ENCODE results near the gene MAP2K4.
"Not testable (repeated sequence)": the region's sequence is repeated elsewhere in the genome, so short reads cannot be mapped to it uniquely, and the experiment has no call there.

The MAP2K4 gene

DNA sequence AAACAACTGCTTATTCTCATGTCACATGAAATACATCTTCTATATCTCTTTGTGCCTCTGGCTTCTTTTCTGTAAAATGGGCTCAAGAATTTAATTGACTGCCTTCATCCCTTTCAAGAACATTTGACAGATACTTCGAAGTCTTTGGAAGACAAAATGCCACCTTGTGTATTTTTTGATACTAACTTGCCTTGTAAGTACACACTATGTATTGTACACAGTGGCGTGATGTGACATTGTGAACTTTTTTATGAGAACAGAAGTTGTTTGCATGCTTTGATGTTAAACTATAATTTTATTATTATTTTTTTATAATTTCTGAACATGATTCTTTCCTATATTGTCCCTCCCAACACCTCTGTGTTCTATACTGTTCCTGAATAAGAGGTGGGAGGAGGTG lies 73.7 kb downstream of the MAP2K4 start:
- DNase-seq = no peak

DNA sequence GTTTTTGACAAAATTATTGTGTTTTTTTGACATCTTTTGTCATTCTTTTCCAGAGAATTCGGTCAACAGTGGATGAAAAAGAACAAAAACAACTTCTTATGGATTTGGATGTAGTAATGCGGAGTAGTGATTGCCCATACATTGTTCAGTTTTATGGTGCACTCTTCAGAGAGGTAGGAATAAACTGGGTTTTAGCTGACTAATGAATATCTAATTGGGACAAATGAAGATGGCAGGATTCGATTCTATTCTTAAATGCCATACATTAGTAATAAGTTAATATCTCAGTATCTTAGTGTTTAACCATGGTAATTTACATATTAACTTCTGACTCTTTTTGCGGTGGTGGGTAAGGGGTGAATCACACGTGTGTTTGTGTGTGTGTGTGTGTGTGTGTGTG lies 74.8 kb downstream of the MAP2K4 start:
- no peak for DNase-seq

GRCh38 chr17:12097326-12097725 lies 76.6 kb downstream of the MAP2K4 start:
- DNase-seq = no peak

DNA sequence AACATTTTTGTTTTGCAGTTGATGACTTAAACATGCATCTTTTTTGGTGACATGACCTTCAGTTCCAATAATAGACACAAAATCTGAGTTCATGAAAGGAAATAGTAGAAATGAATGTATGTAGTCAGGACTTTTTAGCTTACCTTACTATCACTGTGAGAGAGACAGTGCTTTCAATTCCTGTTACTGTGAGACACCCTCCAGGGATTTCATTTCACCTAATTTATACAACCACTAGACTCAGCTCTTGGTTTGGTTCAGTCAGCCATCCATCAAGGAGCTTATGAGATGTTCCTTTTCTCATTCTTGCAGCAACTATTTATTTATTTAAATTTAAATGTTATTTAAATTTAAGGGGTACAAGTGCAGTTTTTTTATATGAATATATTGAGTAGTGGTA lies 77.9 kb downstream of the MAP2K4 start:
- no peak for DNase-seq

DNA sequence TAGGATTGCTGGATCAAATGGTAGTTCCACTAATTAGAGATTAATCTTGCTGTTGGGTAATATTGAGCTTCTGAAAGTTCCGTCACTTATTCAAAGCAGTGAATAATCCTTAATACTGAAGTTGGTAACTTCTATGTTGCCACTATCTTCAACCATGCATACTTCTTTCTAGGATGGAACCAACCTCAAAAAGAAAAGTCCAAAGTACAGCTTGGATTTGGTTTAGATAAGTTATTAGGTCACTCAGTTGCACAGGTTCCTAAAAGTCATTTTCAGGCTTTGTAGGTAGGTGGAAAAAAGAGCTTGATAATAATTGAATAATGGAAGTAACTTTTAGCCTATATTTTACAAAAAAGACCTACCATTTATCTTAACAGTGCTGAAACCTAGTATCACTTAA lies 78.7 kb downstream of the MAP2K4 start:
- no peak for DNase-seq

DNA sequence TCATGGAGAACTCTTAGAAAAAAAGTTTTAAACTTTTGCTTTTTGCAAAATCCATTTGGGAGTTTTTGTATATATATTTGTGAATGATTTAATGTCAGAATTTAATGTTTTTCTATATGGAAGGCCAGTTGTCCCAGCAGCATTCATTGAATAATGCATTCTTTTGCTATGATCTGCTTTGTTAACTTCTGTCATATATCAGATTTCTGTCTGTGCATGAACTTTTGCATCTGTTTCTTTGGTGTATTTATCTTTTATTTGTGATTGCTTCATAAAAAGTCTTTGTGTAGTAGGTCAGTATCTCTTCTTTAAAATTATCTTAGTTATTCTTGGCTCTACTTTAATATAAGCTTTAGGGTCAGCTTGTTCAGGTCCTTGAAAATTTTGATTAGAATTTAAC lies 84.2 kb downstream of the MAP2K4 start:
- no peak for DNase-seq

- DNase-seq = peak; percentile 2
These were observed 87.2 kb downstream of the MAP2K4 start for GRCh38 chr17:12107905-12108304.

DNA sequence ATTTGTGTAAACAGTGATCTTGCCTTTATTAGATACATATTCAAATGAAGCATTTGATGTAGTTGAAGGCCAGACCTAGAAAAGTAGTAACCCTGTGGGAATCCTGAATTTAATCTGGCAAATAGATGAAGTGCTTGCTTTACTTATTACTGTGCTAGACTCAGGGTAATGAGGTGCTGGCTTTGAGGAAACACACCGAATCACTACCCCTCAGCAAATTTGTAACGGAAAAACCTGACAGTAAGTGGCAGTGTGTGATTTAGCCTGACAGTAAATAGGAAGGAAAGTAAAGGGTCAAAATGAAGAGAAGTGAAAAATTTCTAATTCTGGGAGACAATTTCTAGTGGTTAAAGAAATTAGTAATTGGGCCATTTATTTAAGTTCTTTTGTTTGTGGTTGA lies 90.2 kb downstream of the MAP2K4 start:
- DNase-seq = no peak

DNA sequence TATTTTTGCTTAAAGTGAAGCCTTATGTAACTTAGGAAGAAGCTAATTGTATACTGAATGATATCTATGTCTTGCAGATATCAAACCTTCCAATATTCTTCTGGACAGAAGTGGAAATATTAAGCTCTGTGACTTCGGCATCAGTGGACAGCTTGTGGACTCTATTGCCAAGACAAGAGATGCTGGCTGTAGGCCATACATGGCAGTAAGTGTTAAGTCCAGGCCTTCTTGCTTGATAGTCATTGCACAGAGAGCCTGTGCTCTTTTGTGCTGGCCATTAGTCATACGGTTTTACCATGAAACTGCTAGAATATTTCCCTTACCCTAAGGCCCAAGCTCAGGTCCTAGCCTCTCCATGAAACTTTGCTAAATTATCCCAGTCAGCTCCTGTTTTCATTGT lies 92.5 kb downstream of the MAP2K4 start:
- no peak for DNase-seq

GRCh38 chr17:12114686-12115418 lies 94.2 kb downstream of the MAP2K4 start:
- no peak for DNase-seq

DNA sequence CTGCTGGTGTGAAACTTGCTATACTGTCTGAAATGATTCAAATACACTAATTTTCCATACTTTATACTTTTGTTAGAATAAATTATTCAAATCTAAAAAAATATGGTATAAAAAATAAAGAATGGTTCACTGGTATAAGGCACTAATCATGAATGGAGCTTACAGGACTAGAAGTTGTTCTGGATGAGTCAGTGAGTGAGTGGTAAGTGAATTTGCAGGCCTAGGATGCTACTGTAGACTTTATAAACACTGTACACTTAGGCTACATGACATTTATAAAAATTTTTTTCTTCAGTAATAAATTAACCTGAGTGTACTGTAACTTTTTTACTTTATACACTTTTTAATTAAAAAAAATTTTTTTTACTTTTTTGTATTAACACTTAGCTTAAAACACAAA lies 95.5 kb downstream of the MAP2K4 start:
- no peak for DNase-seq

GRCh38 chr17:12118617-12119016 lies 97.9 kb downstream of the MAP2K4 start:
- no peak for DNase-seq

GRCh38 chr17:12122075-12122474 lies 101.4 kb downstream of the MAP2K4 start:
- no peak for DNase-seq

DNA sequence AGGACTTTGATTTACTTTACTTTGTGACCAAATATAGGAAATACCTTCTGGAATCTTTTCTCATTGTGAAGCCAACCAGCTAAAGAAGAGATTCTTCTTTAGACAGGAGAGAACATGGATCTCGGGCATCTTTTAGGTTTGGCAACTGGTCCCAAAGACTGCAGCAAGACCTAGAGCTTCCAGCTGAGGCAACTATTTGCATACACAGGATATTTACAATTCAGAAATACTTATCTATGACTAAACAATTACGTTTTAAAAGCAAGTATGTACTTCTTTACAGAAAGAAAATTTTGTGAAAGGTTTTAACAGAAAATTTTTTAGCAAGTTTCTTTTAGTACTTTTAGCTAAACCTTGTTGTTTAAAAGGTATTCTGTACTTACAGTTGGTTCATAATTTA lies 106.5 kb downstream of the MAP2K4 start:
- DNase-seq = no peak

DNA sequence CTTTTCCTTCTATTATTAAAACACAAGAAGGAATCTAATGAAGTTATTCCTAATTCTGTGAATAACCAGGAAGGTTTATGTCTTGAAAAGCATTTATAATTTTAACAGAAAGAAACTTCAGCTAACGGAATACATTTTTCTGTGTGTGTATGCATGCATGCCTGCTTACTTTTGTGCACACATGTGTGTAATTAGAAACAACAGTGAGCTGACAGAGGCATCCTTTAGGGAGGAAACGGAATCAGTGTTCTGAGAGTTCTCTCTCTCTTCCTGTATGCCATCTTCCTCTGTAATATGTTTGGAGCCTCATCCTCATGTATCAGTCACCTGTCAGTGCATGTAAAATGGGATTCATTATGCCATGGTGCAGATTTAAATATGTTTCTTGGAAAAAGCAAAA lies 107.0 kb downstream of the MAP2K4 start:
- DNase-seq = no peak

DNA sequence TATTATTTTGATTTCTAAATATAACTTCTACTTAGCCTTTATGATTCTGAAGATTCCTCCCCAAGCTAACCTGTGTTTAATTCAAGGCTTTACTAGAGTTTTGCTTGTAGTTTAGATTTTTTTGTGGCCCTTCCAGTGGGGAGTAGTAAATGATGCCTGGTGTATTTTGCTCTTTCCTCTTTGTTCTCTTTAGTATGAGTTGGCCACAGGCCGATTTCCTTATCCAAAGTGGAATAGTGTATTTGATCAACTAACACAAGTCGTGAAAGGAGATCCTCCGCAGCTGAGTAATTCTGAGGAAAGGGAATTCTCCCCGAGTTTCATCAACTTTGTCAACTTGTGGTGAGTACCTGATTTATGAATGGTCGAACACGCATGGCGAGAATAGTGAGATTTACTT lies 108.3 kb downstream of the MAP2K4 start:
- no peak for DNase-seq

GRCh38 chr17:12133183-12133582 lies 112.5 kb downstream of the MAP2K4 start:
- no peak for DNase-seq

DNA sequence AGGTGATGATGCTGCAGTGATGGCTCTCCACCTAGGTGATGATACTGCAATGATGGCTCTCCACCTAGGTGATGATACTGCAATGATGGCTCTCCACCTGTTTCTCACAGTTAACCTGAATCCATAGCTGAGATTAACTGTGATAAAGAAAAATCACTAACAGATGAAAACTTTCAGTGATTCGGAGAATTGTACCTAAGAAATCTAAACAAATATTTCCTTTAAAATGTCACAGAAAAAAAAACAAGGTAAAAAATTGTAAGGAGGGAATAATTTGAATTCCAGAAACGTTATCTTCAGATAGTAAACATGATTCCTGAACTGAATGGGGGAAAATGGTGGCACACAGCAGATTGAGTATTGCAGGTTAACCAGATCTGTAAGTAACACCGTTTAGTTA lies 113.4 kb downstream of the MAP2K4 start:
- no peak for DNase-seq

DNA sequence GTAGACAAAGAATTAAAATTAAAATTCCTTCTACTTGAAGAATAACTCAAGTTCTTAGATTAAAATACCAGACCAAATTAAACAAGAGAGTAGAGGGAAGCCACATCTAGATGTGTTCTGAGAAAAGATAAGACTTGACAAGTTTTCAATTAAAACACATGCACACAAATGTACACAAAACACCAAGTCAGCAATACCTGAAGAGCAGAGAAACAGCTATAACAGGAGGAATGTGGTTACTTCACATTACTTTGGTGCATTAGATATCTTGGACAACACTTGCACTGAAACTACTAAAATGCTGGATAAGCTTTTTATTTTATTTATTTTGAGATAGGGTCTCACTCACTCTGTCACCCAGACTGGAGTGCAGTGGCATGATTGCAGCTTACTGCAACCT lies 113.9 kb downstream of the MAP2K4 start:
- no peak for DNase-seq

GRCh38 chr17:12136243-12136642 lies 115.6 kb downstream of the MAP2K4 start:
- DNase-seq = no peak

GRCh38 chr17:12136646-12137045 lies 116.0 kb downstream of the MAP2K4 start:
- DNase-seq = no peak

DNA sequence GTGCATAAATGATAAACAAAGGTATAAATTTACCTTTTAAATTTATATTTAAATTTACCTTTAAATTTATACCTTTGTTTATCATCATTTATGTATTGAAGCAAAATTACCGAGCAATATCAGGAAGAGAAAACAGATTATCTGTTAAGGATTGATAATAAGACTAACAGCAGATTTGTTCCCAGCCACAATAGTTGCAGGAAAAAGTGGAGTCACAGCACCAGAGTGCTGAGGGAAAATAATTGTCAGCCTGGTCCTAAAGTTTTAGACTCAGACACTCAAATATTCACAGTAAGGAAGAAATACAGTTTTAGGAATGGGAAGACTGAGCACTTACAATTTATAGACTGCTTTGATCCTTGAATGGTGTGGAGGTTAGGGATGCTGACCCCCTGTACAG lies 117.2 kb downstream of the MAP2K4 start:
- no peak for DNase-seq

GRCh38 chr17:12140685-12141084 lies 120.0 kb downstream of the MAP2K4 start:
- DNase-seq = no peak

DNA sequence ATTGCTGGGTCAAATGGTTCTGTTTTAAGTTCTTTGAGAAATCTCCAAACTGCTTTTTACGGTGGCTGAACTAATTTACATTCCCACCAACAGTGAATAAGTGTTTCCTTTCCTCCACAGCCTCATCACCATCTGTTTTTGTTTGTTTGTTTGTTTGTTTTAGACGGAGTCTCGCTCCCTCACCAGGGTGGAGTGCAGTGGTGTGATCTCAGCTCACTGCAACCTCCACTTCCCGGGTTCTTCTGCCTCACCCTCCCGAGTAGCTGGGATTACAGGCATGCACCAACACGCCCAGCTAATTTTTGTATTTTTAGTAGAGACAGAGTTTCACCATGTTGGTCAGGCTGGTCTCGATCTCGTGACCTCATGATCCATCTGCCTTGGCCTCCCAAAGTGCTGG lies 141.5 kb downstream of the MAP2K4 start:
- not testable (repeated sequence) for DNase-seq

DNA sequence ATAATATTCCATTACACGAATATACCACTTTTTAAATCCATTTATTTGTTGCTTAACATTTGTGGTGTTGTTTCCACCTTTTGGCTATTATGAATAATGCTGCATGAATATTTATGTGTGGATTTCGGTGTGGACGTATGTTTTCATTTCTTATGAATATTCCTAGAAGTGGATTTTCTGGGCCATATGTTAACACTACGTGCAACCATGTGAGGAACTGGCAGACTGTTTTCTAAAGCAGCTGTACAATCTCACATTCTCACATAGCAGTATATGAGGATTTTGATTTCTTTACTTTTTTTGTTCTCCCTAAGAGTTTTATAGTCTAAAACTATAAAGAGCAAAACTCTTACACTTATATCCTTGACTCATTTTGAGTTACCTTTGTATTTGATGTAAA lies 143.4 kb downstream of the MAP2K4 start:
- no peak for DNase-seq

All from NCI-H146 (cell line).